Rectal smooth muscle tissue (tissue), 1 donor: ENCODE results near the gene RPS16.
A peak's percentile ranks its signal among the peaks of the same experiment; 100 is the strongest.

ENCODE experiments used
- H3K27ac ChIP-seq: one replicate; pipeline ENCODE4 v1.7.0; 2013; ENCODE audit warnings: low read depth, low read length, inconsistent platforms
- H3K27me3 ChIP-seq: one replicate; pipeline ENCODE4 v1.7.0; 2013; ENCODE audit warnings: low read length; ENCODE audit not compliant: control insufficient read depth, insufficient read depth
- H3K36me3 ChIP-seq: one replicate; pipeline ENCODE4 v1.7.0; 2013; ENCODE audit warnings: low read length; ENCODE audit not compliant: control insufficient read depth, insufficient read depth
- H3K4me1 ChIP-seq: one replicate; pipeline ENCODE4 v1.7.0; 2013; ENCODE audit warnings: low read length; ENCODE audit not compliant: control insufficient read depth, insufficient read depth
- H3K4me3 ChIP-seq: one replicate; pipeline ENCODE4 v1.7.0; 2013; ENCODE audit warnings: low read length
- H3K9ac ChIP-seq: one replicate; pipeline ENCODE4 v1.7.0; 2013; ENCODE audit warnings: low read length

The RPS16 gene

DNA sequence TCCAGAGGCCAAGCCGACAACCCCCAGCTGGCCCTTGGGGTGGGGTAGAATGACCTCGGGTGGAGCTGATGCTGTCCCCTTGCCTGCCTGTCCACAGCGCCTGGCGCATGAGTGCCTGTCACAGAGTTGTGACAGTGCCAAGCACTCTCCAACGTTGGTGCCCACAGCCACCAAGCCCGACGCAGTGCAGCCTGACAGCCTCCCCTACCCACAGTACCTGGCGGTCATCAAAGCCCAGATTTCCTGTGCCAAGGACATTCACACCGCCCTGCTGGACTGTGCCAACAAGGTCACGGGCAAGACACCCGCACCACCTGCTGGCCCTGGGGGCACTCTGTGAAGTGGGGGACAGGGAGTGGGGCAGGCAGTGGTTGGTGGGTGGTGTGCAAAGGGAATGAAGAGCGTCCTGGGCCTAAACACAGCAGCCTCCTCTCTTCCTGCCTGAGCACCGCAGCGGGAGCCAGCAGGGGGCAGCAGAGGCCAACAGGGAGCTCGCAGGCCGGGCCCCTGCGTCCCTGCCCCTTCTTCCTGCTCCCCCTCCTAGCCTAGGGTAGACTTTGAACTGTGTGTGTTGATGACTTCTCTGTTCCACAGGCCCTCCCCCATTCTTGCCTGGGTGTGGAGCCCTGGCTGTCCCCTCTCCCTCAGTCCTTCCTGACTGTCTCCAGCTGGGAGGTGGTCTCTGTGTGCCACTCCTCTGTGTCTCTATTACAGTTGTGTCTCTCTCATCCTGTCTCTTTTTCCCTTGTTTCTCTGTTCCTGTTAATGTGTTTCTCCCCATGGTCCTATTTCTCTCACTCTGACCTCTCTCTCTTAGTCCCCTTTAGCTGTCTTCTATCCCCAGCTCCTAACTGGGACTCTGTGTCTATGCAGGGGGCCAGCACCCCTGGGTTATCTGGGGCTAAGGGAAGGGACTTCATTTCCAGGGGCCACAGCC lies 38.1 kb downstream of the RPS16 start:
- peak overlapping the region; percentile 4 for H3K4me3 ChIP-seq
- peak overlapping the region; percentile 83 for H3K27ac ChIP-seq
- H3K4me1 ChIP-seq, result peaks cover 13% of the 10 kb centered on the region
- peaks cover 10% of the 10 kb centered on the region for H3K36me3 ChIP-seq
- peak overlapping the region; percentile 27 for H3K9ac ChIP-seq
- H3K27me3 ChIP-seq, result no peaks in the 10 kb centered on the region

DNA sequence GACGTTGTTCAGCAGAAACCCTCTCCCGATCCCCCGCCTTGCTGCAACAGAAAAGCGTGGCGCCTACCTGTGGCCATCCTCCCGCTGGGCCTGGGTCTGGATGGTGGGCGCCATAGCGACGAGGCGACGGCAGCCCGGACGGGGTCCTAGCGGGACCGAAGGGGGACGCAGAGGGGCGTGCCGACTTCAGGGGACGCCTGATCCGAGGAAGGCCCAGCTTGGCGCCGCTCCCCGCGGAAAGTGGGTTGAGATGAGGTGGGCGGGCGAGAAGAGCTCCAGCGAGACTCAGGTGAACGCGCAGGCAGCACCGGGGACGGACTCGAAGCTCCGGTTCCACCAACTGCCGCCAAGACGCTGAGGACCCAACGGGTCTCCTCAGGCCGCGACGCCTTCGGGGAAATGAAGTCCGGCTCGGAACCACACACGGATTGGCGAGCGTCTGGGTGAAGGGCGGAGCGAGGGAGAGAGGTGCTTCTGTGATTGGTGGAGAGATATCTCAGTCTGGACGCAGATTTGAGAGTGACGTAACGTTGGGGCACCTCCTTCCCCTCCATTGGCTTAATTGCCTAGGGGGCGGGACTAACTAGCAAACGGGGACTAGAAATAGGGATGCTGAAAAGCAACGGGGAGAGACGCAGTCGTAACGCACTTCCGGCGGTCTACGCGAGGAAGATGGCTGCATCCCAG lies 44.9 kb downstream of the RPS16 start, which contains the start of the genes MED29 and PAF1:
Gene MED29 (plus strand): TSS at position 628 of the 687 bp plus-strand sequence. CDS start 45 bp downstream, at position 673.
Gene PAF1 (minus strand): TSS at position 356 of the 687 bp plus-strand sequence. CDS start 242 bp downstream, at position 114.
- H3K9ac ChIP-seq, result peak within 1 kb of the TSS; percentile 94
- H3K27me3 ChIP-seq, result no peaks in the 10 kb centered on the region
- peak within 1 kb of the TSS; percentile 99 for H3K4me3 ChIP-seq
- peak within 1 kb of the TSS; percentile 99 for H3K27ac ChIP-seq
- H3K36me3 ChIP-seq, result peaks cover 41% of the 10 kb centered on the region
- peaks cover 13% of the 10 kb centered on the region for H3K4me1 ChIP-seq

DNA sequence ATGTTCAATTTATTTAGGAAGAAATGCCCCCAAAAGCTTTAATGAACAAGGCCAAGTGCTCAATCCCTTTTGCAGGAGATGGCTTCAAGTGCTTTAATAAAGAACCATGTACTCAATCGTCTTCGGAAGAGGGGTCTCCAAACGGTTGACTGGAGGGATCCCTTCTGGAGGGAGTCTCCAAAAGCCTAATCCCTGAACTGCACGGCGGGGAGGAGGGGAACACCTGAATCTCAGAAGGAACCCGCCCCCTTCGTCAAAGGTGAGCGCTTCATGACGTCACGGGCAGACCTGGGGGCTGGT lies 45.3 kb downstream of the RPS16 start:
- no peaks in the 10 kb centered on the region for H3K27me3 ChIP-seq
- H3K4me3 ChIP-seq, result peak overlapping the region; percentile 89
- peaks cover 44% of the 10 kb centered on the region for H3K36me3 ChIP-seq
- peak overlapping the region; percentile 81 for H3K9ac ChIP-seq
- H3K27ac ChIP-seq, result peak overlapping the region; percentile 99
- peaks cover 13% of the 10 kb centered on the region for H3K4me1 ChIP-seq

DNA sequence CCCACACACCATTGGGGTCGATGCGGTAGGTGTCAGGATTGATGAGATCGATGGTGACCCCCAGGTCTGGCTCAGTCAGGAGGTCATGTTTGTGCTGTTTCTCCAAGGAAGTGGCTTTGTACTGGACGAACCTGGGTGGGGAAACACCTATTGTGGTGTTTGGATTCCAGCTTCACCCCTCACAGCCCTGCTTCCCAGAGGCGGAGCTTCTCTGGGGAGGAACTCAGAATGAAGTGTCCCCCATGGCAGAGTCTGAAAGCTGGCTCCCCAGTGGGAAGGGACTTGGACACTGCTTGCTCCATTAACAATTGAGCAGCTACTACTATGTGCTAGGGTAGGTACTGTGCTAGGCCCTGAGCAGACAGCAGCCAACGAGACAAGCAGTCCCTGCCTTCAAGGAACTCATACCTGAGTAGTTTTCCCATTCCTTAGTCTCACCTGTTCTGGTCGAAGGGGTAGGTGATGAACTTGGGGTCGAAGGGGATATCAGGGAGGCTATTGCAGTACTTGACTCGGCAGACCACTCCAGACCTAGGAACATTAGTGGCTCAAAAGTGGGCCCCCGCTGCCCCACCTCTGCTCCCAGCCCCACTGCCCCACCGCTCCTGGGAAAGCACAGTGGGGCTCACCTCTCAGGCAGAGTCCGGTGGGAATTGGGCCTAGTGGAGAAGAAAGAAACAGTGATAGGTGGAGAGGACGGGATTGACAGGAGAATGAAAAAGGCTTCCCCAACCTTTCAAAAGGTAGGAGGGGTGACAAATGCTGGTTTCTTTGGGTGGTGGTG lies 45.9 kb downstream of the RPS16 start:
- Histone ChIP-seq H3K27ac (peak overlapping the region; percentile 99), H3K9ac (no peak overlapping the region), H3K4me1 (peaks cover 13% of the 10 kb centered on the region), H3K4me3 (peak overlapping the region; percentile 89), H3K36me3 (peaks cover 41% of the 10 kb centered on the region), H3K27me3 (no peaks in the 10 kb centered on the region)

DNA sequence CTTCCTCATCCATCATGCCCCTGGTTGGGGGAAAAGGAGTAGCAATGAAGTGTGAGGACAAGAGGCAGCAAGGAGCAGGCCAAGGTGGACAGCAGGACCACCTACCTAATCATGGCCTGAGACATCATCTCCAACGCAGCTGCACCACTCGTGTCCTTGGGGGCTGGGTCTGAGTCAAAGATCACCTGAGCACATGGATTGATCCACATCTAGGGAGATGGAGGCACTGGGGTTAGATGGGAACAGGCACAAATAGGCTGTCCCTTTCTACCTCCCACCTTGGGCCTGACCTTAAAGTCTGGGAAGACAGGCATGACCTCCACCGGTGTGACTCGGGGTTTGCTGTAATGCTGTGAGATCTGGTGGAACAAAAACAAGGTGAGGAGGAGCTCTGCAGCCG lies 47.1 kb downstream of the RPS16 start:
- Histone ChIP-seq H3K9ac (no peak overlapping the region), H3K36me3 (peaks cover 41% of the 10 kb centered on the region)

GRCh38 chr19:39386557-39386956 lies 49.2 kb downstream of the RPS16 start:
- peaks cover 43% of the 10 kb centered on the region for H3K36me3 ChIP-seq
- no peak overlapping the region for H3K9ac ChIP-seq
- no peak overlapping the region for H3K4me3 ChIP-seq
- peaks cover 9% of the 10 kb centered on the region for H3K4me1 ChIP-seq
- no peaks in the 10 kb centered on the region for H3K27me3 ChIP-seq
- H3K27ac ChIP-seq, result no peak overlapping the region

More for the DNA sequence above, 47.1 kb downstream of the RPS16 start:
- no peak overlapping the region for H3K4me3 ChIP-seq
- no peaks in the 10 kb centered on the region for H3K27me3 ChIP-seq
- peaks cover 13% of the 10 kb centered on the region for H3K4me1 ChIP-seq
- no peak overlapping the region for H3K27ac ChIP-seq

- Histone ChIP-seq H3K9ac (no peak overlapping the region), H3K4me3 (no peak overlapping the region), H3K36me3 (peaks cover 47% of the 10 kb centered on the region), H3K4me1 (peaks cover 9% of the 10 kb centered on the region), H3K27ac (no peak overlapping the region), H3K27me3 (no peaks in the 10 kb centered on the region)
These were observed 49.9 kb downstream of the RPS16 start for GRCh38 chr19:39385629-39386411.

GRCh38 chr19:39384839-39385568 lies 50.7 kb downstream of the RPS16 start:
- H3K36me3 ChIP-seq, result peaks cover 52% of the 10 kb centered on the region
- H3K4me3 ChIP-seq, result no peak overlapping the region
- H3K9ac ChIP-seq, result no peak overlapping the region
- H3K27me3 ChIP-seq, result no peaks in the 10 kb centered on the region
- H3K4me1 ChIP-seq, result peaks cover 4% of the 10 kb centered on the region
- no peak overlapping the region for H3K27ac ChIP-seq
